Thoracic aorta (tissue), 2 donors: Measurements from ENCODE around the gene PITPNM3. TPM values are rescaled to one million over a fixed set of nuclear protein-coding genes. Genes with fewer than 3 reads are reported as not detected.

Source experiments
- ATAC-seq: fragments of 150-250 bp; one replicate; pipeline ENCODE4 v1.8.0; 2017; ENCODE audit warnings: low read depth; ENCODE audit not compliant: insufficient number of reproducible peaks, low FRiP score
- DNase-seq: peaks from one replicate; pipeline ENCODE4 v3.0.0-alpha.2; 2020; ENCODE audit warnings: low spot score
- H3K27ac ChIP-seq, 2 donors: fragments of 200-600 bp; sonication (generic); 1 replicate in 1 of 2; 2 replicates in 1 of 2; pipeline ENCODE4 v1.5.1; 2016; ENCODE audit warnings: mild to moderate bottlenecking in 2 of 2, moderate library complexity in 2 of 2
- H3K27me3 ChIP-seq: fragments of 200-600 bp; sonication (generic); replicated peaks from 2 replicates; pipeline ENCODE4 v1.6.0; 2016; ENCODE audit warnings: mild to moderate bottlenecking; ENCODE audit not compliant: insufficient read depth
- H3K36me3 ChIP-seq: fragments of 200-600 bp; sonication (generic); one replicate; pipeline ENCODE4 v1.5.1; 2016
- H3K4me1 ChIP-seq, 2 donors: fragments of 200-600 bp; sonication (generic); 1 replicate in 1 of 2; 2 replicates in 1 of 2; pipeline versions ENCODE4 v1.5.1 to v1.6.0; 2016; ENCODE audit warnings: low read depth in 2 of 2, mild to moderate bottlenecking in 1 of 2; ENCODE audit not compliant: control insufficient read depth in 1 of 2
- H3K4me3 ChIP-seq: fragments of 200-600 bp; sonication (generic); 2 replicates; pipeline ENCODE4 v1.5.1; 2016; ENCODE audit warnings: mild to moderate bottlenecking
- H3K9me3 ChIP-seq: fragments of 200-600 bp; sonication (generic); 2 replicates; pipeline ENCODE4 v1.5.1; 2016
- CTCF ChIP-seq: fragments of 200-600 bp; sonication (generic); IDR thresholded peaks from one replicate; pipeline ENCODE4 v1.5.1; 2019; ENCODE audit warnings: antibody characterized with exemption
- total RNA-seq, 2 donors: library from RNA; depleted of rRNA; stranded (reverse); fragments of >200 nt; gene quantifications; one replicate each; pipeline versions ENCODE4 v1.1.0 to v1.2.3, GENCODE V29; 2016

The PITPNM3 gene
- total RNA-seq, 2 donors from 2014 or later: 1.8 to 3.1 TPM

- no peaks in the 10 kb centered on the region for H3K9me3 ChIP-seq
- no peak for TF ChIP-seq CTCF
- no peaks in the 10 kb centered on the region for H3K4me1 ChIP-seq
- H3K27me3 ChIP-seq: no peaks in the 10 kb centered on the region
- H3K4me3 ChIP-seq: no peak overlapping the region
- H3K27ac ChIP-seq: no peak overlapping the region
- DNase-seq: no peak
- H3K36me3 ChIP-seq: no peaks in the 10 kb centered on the region
- ATAC-seq: no peak
Observed at GRCh38 chr17:6534846-6535514, 21.4 kb downstream of the PITPNM3 start.

- no peak for ATAC-seq
- TF ChIP-seq CTCF: no peak
- no peak overlapping the region for H3K27ac ChIP-seq
- DNase-seq: no peak
- no peaks in the 10 kb centered on the region for H3K27me3 ChIP-seq
- H3K9me3 ChIP-seq: no peaks in the 10 kb centered on the region
- no peak overlapping the region for H3K4me3 ChIP-seq
- no peaks in the 10 kb centered on the region for H3K4me1 ChIP-seq
- no peaks in the 10 kb centered on the region for H3K36me3 ChIP-seq
Observed at GRCh38 chr17:6532441-6532885, 23.9 kb downstream of the PITPNM3 start.

GRCh38 chr17:6531575-6531974, 24.8 kb downstream of the PITPNM3 start:
- Histone ChIP-seq H3K4me3 (no peak overlapping the region), H3K27ac (no peak overlapping the region), H3K9me3 (no peaks in the 10 kb centered on the region), H3K4me1 (no peaks in the 10 kb centered on the region), H3K27me3 (no peaks in the 10 kb centered on the region), H3K36me3 (no peaks in the 10 kb centered on the region)
- ATAC-seq (no peak), DNase-seq (no peak)
- TF ChIP-seq CTCF: no peak

GRCh38 chr17:6530324-6530920, 25.9 kb downstream of the PITPNM3 start:
- TF ChIP-seq CTCF: no peak
- no peak overlapping the region for H3K27ac ChIP-seq
- ATAC-seq: no peak
- no peaks in the 10 kb centered on the region for H3K36me3 ChIP-seq
- no peak overlapping the region for H3K4me3 ChIP-seq
- H3K27me3 ChIP-seq: no peaks in the 10 kb centered on the region
- H3K4me1 ChIP-seq: no peaks in the 10 kb centered on the region
- H3K9me3 ChIP-seq: no peaks in the 10 kb centered on the region
- no peak for DNase-seq

- Histone ChIP-seq H3K4me1 (no peaks in the 10 kb centered on the region), H3K9me3 (no peaks in the 10 kb centered on the region), H3K27me3 (no peaks in the 10 kb centered on the region), H3K4me3 (no peak overlapping the region), H3K36me3 (no peaks in the 10 kb centered on the region), H3K27ac (no peak overlapping the region)
- ATAC-seq (no peak), DNase-seq (no peak)
- no peak for TF ChIP-seq CTCF
Observed at GRCh38 chr17:6528557-6528956, 27.8 kb downstream of the PITPNM3 start.
